HG02981 (cell line): ENCODE data around the gene RASL10A.

ENCODE experiments used
- ATAC-seq: cut with Tn5 transposase; IDR thresholded peaks from one replicate; pipeline ENCODE4 v1.9.1; 2021; ENCODE audit warnings: mild to moderate bottlenecking, moderate library complexity; ENCODE audit not compliant: unreplicated experiment

The RASL10A gene

DNA sequence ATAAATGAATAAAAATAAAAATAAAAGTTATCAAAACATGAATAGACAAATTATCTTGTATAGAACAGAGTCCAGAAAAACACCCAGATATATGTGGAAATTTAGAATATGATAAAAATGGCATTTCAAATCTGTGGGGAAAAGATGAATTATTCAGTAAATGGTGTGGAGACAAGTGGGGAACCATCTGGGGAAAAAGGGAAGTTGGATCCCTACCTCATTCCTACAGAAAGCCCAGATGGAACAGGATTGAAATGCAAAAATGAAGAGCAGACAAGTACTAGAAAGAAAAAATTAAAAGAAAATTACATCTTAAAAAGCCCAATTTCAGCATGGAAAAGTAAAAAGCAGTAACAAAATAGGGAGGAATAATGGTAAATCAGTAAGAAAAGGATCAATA is 8.1 kb upstream of the RASL10A start:
- no peak for ATAC-seq

GRCh38 chr22:29320546-29320945 is 5.0 kb upstream of the RASL10A start:
- ATAC-seq = no peak

DNA sequence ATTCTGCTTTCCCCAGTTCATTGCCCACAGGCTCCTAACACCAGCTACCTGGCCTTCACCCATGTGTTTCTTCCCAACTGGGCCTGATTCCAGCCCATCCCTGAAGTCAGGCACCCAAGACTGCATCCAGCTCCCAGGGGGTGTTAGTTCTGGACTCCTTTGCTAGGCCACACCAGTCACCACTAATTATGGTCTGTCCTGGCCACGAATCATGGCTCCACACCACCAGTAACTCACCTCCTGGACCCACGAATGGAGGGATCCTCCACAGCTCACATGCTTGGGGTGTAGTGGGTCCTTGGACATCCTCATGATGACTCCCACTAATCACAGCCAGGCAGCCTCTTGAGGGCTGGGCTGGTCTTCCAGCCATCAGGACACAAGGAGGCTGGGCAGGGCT is 3.6 kb upstream of the RASL10A start:
- no peak for ATAC-seq

DNA sequence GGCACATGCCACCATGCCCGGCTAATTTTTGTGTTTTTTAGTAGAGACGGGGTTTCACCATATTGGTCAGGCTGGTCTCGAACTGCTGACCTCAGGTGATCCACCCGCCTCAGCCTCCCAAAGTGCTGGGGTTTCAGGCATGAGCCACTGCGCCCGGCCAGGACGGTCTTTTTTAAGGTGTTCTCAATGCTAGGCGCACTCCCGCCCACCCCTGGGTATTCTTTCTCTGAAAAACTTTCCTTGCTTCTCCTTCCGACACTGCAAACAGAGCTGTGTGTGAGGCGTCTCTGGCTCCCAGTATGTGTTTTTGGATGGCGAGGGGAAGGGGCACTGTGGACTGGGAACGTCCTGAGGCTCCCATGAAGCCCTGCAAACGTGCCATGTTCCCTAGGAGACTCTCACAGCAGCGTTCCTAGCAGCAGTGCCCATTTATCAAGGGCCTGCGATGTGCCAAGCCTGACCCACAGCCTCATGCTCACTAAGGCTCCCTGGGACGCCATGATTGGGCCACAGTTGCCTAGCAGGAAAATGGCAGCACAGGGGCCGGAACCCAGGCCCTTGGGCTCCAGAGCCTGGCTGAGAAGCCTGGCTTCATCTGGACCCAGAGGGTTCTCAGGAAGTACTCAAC is 2.4 kb upstream of the RASL10A start:
- ATAC-seq = no peak

GRCh38 chr22:29316141-29316828 is 788 bp upstream of the RASL10A start:
- no peak for ATAC-seq

GRCh38 chr22:29314537-29315285 is 786 bp downstream of the RASL10A start:
- ATAC-seq = no peak

DNA sequence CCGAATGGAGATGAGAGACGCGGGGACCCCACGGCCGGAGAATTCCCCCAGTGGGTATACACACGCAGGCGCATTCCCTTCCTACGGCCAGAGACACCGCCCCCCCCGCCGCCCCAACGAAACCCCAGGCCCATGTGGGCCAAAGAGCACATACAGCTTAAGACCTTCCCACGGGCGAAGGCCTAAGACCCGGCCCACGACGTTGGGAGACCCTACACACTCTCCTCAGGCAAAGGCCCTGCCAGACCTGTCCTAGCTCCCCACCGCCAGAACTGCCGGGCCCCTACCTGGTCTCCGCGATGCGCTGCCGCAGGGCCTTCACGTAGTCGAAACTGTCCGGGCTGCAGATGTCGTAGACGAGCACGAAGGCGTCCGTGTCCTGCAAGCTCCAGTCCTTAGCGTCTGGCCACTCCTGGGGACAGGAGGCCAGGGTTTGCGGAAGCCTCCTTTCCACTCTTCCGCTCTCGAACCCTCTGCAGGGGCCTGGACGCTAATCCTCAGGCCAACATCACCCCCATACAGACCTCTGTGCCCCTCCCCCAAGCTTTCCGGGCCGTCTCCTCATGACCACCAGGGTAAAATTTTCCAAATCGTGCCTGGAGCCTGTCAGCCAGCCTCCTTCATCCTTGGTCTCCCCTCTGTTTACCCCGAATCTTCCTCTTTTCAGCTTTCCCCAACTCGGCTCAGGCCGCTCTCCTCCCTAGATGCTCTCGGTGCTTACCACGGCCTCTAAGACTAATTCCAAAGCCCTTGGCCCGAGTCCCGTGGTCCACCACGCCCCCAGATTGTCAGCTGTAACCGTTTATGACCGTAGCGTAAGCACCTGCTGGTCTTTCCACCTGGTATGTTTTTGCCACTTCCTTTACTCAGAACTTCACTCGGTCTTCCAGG is 1.7 kb downstream of the RASL10A start:
- no peak for ATAC-seq

DNA sequence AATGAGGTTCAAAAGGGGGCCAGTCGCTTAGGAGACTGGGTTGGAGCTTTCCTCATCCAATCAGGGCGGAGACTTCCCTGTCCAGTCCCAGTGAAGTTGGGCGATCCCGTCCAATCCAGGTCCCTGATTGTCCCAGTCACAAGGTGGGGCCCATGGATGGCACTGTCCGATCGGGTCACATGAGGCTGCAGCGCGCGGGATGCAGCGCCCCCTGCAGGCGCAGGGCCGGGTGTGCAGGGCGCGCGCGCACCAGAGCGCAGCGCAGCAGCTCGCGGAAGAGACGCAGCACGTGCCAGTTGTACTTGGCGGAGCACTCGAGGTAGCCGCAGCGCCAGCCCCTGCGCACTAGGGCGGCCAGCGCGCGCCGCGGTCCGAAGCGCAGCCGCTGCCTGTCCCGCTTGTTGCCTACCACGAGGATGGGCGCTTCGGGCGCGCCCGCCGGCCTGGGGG is 2.3 kb downstream of the RASL10A start:
- ATAC-seq = no peak

DNA sequence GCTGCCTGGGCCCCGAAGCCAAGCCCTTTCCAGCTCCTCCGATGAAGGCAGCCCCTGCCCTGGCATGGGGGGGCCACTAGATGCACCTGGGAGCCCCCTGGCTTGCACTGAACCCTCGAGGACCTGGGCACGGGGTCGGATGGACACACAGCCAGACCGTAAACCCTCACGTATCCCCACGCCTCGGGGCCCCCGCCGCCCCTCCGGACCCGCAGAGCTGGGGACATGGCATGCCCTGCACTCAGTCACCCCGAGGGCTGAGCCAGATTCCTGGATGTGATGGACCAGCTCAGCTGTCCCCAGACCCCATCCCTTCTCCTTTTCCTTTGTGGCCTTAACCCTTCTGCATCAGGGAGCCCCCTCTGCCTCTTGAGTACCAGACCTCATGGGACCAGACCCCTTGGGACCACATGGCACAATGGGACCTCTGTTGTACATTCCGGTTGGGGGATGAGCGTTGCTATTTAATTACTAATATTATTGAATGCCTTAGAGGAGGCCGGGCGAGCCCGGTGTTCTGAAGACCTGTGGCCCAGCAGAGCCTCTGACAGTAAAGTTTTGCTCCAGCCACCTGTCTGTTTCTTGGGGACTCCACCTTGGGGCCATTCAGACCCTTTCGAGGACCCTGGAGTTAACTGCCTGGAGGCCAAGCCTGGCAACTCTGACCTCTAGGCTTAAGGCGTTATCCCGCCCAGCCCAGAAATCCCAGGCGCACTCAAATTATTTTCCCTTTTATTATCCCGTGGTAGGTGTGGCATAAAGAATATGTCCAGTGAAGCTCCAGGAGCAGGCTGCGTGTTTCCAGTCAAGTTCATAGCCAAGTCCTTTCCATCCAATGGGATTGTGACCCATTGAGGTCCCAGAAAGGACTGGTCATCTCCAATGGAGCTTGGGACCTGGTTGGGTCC is 3.0 kb downstream of the RASL10A start:
- ATAC-seq = no peak

- ATAC-seq = no peak
Measured at GRCh38 chr22:29311464-29312217, 3.9 kb downstream of the RASL10A start.

DNA sequence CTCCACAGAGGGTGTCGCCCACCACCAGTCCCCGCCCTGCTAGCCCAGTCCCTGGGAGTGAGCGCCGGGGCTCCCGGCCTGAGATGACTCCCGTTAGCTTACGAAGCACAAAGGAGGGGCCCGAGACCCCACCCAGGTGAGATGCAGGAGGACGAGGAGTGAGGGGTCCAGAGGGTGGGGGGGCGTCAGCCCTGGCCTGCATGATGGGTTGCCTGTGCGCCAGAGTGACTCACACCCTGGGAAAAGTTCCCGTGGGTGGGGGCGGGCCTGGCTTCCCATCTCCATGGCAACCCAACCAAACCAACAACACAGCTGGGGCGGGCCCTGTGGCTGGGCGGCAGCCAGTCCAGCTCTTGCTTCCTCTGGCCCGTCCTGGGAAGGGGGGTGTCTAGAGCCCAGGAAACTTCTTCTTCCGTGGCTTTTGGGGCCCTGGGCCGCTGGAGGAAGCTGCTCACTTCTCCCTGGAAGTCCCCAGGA is 4.6 kb downstream of the RASL10A start:
- no peak for ATAC-seq

DNA sequence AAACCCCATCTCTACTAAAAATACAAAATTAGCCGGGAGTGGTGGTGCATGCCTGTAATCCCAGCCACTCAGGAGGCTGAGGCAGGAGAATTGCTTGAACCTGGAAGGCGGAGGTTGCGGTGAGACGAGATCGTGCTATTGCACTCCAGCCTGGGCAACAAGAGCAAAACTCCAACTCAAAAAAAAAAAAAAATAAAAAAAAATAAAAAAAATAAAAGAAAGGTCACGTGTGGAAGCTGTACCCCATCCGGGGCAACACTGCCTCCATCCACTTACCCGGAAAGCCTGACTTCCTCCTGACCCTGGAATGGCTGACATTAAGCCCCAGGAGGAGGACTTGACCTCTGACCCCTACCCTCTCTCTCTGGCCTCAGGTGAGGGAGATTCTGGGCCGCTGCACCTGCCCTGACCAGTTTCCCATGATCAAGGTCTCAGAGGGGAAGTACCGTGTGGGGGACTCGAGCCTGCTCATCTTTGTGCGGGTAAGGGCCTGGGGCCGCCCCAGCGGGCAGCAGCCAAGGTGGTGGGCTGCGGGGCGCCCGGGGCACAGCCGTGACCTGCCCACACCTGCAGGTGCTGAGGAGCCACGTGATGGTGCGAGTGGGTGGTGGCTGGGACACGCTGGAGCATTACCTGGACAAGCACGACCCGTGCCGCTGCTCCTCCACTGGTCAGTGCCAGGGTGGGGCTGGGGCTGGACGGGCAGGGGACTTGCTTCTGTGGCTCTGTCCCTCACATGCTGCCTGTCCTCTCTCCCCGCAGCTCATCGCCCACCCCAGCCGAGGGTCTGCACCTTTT is 5.2 kb downstream of the RASL10A start:
- no peak for ATAC-seq

DNA sequence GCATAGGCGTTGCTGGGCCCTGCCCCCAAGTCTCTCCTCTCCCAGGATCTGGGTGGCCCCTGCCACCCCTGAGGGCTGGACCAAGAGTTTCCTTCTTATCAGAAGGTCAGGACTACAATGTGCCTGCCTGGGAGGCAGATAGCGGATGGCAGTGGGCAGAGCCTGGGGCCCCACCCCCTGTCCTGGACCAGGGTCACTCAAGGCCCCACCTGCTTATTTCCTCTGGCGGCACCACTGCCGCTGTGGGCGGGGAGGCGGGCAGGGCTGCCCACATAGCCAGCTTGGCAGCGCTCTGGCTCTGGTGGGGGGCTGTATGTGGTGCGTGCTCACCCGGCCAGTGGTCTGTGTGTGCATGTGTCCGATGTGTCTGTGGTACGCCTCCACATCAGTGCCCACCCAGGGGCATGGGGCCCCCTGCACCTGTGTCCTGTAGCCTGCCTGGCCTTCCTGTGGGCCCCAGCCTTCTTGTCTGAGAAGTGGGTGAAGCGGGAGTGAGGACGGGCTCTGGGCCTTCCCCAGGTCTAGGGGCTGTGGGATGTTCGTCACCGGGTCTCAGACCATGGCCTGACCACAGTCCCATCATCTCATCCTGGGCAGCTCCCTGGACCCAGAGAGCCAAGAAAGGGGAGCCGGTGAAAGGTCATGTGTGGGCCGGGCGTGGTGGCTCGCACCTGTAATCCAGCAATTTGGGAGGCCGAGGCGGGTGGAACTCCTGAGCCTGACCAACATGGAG is 6.0 kb downstream of the RASL10A start:
- no peak for ATAC-seq

DNA sequence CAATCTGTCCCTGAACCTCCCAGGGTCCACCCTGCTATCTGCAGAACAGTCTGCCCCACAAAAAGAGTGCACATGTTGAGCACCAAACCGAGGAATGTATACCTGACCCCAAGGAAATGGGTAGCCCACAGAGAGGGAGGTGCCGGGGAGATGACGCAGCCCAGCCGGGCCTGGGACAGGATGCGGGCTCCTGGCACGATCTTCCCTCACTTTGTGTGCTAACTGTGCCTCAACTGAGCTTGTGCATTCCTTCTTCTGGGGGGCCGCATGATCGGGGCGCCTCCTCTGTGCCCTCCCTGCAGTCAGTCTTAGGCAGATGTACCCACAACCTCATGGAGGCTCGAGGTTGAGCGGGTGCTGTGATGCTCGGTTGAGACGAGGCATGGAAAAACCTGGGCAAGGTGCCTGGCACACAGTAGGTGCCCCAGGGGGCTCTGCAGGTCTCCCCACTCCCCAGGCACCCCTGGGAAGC is 6.7 kb downstream of the RASL10A start:
- no peak for ATAC-seq

GRCh38 chr22:29308148-29308790 is 7.2 kb downstream of the RASL10A start:
- no peak for ATAC-seq

- no peak for ATAC-seq
Measured at GRCh38 chr22:29307596-29308147, 7.8 kb downstream of the RASL10A start.
